ENCODE results near the gene MYO5C.
A peak's percentile ranks its signal among the peaks of the same experiment; 100 is the strongest.
"Not testable (repeated sequence)": the region's sequence is repeated elsewhere in the genome, so short reads cannot be mapped to it uniquely, and the experiment has no call there.

The MYO5C gene

DNA sequence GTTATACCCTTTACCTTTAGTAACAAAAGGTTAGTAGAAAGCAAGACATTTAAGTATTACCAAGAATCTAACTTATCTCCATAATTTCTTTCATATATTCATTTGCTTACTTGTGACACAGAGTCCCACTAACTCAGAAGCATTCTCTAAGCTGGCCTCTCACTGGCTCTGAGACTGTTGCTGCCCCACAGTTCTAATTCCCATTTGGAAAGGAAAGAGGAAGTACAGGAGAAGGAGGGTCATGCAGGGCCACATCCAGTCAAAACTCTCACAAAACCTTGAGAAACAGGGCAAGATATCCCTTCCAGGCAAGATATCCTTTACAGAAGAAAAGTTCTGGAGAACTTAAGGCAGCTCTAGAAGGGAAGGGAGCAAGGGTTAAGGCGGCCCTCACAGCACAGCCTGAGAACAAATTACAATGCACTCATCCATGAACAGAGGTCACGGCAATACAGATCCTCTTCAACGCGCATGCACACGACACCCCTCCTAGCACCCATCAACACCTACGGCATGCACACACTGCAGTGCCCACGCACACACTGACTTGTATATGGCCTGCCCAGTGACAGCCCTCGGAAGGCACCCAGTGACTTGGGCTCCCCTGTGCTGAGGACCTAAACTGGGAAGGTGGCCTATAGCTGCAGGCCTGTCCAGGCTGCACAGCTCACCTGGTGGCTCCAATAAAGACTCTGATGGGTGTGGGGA, 13.0 kb upstream of the MYO5C start:
- DNase-seq, result no peak

DNA sequence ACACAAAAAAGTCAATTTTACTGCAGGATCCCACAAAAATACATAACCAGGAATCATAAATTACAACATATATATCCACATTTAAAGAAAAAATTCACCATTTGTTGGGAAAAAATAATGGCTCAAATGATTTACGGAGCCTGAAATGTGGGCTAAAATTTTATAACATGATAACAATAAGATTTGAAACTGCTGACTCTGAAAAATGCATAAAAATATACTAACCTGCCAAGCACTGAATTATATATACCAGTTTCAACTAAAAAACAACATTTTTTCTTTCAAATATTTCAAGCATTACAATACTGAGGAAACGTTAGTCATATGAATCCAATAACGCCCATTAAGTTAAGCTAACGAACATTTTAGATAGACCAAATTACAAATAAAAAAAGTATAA, 12.2 kb upstream of the MYO5C start:
- DNase-seq, result no peak

DNA sequence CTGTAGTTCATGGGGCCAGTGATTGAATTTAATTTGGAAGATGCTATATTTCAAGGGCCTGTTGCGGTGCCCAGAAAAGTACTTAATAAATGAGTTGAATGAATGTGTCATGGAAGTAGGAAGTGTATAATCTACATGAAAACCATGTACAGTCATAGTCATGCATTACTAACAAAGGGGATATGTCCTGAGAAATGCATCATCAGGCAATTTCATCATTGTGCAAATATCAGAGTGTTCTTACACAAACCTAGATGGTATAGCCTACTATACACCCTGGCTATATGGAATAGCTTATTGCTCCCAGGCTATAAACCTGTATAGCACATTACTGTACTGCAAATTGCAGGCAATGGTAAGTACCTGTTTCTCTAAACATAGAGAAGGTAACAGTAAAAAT, 10.7 kb upstream of the MYO5C start:
- peak; percentile 5 for DNase-seq

DNA sequence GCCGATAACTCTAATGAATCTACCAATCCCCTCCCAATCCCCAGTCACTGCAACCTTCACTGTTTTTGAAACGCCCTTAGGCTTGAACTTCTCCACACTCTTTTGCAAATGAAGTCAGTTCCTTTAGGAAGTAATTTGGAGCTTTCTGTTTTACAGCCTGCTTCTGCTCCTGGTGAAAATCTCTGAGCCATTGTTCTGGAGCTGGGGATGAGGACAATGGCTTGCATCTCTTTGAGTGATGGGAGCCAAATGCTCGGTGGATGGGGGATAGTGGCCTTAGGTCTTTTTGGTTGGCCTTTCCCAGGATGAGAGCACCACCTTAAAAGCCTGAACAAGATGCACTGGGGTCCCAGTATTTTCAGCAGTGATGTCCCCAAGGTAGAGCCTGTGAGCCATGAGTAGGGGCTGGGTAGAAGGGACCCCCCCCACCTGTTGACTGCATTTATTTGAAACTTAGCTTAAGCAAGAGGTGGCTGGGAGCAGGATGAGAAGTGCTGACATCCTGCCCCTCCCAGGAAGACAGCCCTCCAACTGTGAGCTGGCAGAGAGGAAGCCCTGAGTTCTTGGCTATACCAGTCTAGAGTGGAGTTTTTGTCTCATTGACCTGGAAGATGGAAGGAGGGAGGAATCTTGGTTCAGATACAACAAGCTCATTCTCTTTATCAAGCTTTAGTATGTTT, 7.6 kb upstream of the MYO5C start:
- no peak for DNase-seq

DNA sequence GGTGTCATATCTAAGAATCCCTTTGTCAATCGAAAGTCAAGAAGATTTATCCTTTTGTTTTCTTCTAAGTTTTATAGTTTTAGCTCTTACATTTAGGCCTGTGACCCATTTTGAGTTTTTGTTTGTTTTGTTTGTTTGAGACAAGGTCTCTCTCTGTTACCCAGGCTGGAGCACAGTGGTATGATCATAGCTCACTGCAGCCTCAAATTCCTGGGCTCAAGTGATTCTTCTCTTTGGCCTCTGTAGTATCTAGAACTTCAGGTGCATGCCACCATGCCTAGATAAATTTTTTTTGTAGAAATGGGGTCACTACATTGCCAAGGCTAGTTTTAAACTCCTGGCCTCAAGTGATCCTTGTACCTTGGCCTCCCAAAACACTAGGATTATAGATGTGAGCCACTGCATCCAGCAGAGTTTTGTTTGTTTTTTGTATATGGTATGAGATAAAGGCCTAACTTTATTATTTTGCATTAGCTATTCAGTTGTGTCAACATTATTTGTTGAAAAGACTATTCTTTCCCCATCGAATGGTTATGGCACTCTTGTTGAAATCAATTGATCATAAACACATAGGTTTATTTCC, 5.8 kb upstream of the MYO5C start:
- DNase-seq, result no peak

DNA sequence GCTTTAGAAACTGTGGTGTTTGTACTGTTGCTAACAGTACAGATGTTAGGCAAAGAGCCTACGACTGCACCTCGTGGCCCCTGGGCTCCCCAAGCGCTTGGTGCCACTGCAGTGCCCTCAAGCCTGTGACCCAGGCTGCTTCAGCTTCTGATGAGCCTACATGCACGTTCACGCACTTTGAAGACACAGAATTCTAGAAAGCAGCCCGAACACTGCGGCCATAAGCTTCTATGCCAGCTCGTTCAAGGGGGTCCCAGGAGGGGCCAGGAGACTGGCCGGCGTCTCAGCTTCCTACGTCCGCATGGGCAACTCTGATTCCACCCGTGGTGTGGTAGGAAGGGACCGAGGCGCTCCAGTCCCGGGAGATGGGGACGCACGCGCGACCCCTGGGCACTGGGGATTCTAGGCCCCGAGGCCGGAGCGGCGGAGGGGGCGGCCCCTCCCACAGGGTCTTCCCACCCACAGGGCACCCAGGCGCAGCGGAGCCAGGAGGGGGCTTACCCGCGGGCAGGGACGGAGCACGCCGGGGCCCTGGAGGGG, 653 bp downstream of the MYO5C start:
- DNase-seq, result peak; percentile 50

DNA sequence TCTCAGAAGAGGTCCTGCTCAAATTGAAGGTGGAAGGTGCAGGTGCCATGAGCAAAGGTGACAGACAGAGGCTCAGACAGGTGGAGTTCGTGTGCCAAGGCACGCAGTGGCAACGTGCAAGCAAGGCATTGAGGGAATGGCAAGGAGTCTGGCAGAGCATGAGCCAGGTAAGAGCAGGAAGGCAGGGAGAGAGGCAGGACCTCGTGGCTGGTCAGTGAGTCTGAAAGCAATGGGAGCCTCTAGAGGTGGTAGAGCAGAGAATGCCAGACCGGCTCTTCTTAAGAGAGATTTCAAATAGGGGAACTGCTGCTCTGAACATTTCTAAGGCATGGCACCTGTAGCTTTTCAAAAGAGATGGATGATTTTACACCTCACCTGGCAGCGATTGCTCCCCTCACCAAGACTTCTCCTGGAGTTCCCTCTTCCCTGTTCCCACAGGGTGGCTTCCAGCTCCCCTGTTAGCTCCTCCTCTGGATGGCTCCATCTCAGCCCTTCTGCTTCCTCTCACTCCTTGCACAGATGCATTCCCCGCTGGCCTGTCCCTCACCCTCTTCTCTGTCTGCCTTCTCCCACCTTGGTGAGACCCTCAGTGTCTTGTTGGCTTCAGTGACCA, 2.7 kb downstream of the MYO5C start:
- DNase-seq, result peak; percentile 14

DNA sequence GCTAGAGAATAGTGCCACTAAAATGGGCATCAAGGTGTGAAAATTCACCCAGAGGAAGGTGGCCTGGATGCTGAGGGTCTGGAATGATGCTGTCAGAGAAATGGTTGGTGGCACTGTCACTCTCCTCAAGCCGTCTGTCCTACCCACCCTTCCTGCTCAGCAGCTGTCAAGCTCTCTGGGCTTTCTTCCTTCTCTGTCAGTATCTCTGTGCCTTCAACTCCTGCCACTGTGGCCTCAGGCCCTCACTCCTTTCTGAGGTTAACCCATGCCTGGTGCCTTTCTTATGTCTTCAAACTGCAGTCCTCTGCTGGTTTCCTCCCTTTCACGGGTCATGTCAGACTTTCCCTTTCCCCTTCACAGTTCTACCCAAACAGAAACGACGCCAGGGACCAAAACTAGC, 4.4 kb downstream of the MYO5C start:
- DNase-seq, result no peak

DNA sequence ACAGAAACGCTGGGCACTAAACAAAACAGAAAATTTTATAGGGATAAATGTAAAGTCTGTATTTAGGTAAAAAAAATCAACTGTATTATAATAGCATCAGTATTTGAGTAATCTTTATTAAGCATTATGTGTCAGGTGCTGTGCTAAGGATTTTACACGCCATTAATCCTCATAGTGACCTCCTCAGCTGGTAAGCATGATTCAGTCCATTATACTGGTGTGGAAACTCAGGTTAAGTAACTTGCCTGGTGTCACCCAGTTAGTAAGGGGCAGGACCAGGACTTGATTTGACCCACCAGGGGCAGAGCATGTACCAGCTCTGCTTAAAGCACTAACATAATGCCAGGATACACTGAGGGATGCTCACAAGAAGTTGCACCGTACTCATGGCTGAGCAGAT, 4.8 kb downstream of the MYO5C start:
- DNase-seq, result no peak

DNA sequence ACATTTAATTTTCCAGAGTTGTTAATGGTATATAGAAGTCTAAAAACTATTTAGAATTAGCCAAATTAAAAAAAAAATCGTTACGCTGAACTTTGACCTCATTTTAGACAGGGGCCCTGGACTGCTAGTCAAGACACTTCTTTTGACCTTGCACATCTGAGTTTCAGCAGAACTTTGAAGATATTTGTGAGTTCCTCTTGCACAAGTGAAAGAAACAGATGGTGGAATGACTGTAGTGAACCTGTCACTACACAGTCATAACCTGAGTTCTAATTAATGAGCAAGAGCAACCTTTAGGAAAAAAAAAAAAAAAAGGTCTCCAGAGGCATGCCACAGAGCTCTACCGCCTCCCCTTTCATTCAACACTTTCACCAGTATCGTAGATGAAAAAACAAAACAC, 5.3 kb downstream of the MYO5C start:
- no peak for DNase-seq

DNA sequence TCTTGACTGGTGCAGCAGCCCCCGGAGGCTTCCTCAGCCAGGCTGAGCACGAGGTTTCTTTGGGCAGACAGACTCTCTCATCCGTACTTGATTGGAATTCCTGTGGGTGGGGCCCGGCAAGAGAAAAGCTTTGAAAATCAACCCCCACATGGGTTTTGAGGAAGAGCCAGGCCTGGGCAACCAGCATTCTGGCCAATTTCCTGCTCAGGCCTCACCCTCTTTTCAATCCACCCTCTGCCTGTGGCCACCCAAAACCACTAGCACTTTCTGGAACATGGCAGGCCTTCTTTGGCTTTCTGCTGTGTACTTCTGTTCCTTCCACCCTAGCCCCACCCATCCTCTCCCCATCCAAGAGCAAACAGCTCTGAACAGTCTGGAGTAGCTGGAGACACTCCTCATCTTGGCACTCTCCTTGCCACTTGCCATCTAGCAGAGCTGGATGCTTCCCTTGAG, 5.9 kb downstream of the MYO5C start:
- DNase-seq, result no peak

DNA sequence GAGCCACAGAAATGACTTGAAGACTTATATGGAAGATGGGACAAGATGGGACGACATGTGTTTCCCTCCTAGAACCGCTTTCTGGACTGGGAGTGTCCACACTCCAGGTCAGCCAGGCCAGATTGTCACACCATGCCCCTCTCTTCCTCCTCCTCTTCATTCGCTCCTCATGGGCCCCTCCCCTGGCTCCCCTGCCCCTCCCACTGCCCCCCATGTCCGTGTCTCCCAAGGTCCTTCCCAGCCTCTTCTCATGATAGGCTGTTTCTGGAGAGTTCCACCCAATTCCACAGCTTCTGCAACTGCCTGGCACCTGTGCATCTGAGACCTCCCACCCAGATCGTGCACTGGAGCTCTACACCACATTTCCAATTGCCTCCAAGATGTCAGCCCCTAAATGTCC, 6.6 kb downstream of the MYO5C start:
- no peak for DNase-seq

DNA sequence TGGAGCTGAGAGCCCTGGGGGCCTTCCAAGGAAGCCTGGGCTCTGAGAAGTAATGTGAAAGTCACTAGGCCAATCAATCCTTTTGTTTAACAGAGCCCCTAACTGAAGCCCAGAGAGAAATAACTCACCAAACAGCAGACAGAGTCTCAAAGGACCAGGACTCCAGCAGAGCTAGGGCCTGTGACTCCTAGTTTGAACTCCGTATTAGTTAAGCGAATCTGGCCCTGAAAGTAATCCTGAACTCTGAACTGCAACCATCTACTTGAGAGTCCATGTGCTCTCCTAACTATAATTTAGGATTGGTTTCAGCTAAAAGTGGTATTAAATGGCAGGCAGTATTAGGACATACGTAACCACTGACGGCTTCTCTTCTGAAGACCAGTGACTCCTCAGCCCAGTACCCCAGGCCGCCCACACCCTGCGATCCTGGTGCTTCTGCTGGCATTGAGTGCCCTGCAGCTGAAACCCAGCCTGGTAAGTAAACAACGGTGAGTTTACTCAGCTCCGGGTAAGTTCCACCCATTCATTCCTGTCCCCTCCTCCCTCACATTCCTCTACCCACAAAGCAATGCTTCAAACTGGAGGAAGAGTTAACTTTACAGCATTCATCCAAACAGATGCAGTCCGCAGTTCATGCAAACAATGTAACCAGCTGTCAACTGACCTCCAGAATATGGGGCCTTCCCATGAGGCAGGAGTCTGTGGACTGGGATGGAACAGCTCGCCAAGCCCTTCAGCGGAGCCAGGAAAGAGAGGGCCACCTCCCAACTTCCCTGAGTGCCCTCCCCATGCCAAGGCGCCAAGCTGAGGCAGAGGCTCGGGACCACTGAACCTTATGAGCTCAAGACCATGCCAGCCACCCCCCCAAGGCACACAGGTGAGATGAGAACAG, 7.3 kb downstream of the MYO5C start:
- DNase-seq, result peak; percentile 89

DNA sequence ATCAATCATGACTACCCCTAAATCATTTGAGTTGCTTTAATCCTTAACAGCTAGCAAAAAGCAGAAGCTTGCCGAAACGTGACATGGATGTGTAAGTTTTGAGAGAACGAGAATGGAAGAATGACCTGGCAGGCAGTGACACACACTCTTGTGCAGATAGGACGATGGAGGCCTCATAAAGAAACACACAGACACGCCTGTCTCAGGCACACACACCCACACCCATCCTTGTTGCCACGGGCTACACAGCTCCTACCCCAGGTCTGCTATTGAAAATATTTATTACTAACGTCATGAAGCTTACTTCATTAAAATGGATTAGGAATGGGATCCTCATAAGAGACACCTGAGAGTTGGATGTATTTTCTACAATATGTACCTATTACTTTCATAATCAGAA, 8.5 kb downstream of the MYO5C start:
- no peak for DNase-seq

DNA sequence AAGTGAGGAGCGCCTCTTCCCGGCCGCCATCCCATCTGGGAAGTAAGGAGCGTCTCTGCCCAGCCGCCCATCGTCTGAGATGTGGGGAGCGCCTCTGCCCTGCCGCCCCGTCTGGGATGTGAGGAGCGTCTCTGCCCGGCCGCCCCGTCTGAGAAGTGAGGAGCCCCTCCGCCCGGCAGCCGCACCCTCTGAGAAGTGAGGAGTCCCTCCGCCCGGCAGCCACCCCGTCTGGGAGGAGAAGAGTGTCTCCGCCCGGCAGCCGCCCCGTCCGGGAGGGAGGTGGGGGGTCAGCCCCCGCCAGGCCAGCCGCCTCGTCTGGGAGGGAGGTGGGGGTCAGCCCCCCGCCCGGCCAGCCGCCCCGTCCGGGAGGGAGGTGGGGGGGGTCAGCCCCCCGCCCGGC, 9.7 kb downstream of the MYO5C start:
- DNase-seq, result not testable (repeated sequence)

DNA sequence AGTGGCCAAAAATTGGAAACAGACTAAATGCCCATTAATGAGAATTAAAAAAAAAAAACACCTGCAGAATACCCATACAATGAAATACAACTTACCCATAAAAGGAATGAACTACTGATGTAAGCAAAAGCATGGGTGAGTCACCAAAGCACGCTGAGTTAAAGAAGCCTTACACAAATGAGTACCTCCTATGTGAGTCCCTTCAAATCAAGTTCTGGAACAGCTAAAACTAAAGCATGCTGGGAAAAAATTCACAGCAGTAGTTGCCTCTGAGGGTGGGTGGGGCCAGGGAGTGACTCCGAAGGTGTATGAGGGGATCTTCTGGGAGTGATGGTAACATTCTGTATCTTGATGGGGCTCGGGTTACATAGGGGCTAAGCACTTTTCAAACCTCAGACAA, 11.4 kb downstream of the MYO5C start:
- DNase-seq, result peak; percentile 28

DNA sequence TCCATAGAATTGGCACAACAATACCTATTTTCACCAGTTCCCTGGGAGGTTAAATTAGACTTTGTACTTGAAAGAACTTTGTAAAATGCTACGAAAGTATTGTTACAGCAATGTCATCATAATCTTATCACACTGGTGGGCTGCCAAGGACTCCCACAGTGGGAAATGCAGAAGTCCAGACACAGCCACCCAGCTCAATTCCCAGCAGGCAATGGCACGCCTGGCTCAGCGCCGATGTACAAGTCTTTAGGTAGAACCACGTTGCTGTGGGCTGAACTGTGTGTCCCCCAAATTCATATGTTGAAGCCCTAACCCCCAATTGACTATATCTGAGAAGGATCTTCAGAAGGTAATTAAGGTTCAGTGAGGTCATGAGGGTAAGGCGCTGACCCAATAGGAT, 12.3 kb downstream of the MYO5C start:
- DNase-seq, result no peak

DNA sequence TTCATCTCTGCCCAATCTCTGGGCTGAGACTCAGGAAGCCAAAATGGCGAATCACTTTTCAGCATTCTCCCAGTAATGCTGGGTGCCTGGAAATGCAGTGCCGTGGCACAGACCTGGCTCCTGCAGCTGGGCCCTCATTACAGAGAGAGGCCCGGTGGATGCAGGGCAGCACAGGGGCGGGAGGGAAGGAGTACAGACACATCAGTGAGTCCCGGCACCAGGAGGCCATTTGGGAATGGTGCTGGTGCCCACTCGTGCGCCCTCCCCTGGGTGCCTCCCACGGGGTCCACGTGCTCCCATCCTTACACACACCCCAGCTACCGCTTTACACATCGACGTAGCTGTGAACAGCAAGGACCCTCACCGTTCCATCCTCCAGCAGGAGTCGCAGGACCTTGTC, 13.2 kb downstream of the MYO5C start:
- no peak for DNase-seq

DNA sequence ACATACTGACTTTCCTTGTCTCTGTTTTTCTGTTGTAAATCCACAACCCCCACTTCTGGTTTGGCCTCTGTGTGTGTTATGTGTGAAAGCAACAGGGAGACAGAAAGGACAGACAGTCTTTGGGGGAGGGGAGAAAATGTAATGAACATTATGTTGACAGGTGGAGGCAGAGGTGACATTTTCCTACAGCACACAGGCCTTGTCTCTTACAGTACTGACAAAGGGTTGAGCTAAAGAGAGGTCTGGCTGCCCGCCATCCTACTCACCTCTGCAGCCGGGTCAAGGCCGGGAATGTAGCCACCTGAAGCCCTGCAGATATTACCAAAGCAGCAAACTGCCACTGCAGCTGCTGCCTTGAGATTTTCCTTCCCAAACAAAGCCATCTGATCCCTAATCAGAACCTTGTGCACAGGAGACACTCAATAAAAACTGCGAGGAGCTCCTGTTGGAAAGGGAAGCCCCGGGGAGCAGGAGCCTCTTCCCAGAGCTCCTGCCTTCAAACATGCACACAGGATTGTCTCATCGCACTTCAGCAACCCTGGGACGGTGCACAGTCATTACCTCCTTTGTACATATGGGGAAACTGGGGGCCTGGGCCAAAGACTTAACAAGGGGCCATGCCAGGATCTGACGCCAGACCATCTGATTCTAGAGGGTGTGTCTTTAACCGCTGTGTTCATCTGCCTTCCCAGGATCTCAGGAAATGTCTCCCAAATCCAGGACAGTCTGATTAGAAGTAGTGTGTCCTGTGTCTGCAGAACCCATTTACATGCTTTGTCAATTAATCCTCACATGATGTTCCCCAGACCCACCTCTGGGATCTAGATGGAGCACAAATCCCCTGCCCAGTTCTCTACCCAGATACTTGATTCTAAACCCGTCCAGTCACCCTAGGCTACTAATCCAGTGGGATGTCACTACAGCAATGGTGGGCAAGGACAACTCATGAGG, 14.2 kb downstream of the MYO5C start:
- no peak for DNase-seq

DNA sequence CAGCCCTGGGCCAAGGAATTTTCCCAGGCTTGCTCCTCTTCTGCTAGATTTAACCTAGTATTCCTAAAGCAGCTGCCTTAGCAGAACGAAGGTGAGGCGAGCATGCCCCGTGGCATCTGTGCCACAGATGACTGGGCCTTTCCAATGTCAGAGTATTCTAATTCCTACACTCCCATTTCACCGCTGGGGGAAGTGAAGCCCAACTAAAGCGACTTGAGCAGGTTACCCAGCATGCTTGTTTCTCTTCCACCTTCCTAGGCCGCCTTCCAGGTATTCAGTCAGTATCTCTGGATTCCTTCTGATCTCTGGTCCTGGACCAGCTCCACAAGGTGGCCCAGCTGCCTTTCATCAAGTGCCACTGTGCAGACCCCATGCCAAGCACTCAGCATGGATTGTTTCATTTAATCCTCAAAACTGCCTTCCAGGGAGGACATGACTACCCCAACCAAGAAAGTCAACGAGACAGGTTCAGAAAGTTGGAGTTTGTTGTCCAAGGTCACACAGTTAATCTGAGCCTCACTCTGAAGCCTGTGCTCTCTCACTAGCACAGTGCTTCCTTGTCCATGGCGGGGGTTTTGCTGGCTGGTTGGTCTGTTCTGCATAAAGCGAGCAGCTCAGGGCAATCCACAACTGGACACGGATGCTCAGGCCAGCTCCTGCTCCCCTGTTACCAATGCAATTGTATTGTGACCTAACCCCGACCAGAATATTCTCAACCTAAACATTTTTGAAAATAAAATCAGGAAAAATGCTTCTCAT, 15.1 kb downstream of the MYO5C start:
- DNase-seq, result no peak
